Activated naive CD8-positive, alpha-beta T cell treated with anti-CD3 and anti-CD28 coated beads, Interleukin-2, amount 50 U/mL, for 24 hours (primary cell): ENCODE data around the gene OSBPL5.

ENCODE experiments used
- ATAC-seq: fragments of 150-1000 bp; cut with Tn5 transposase; one replicate; pipeline ENCODE4 v1.10.0; 2021
- DNase-seq: peaks from one replicate; pipeline ENCODE4 v3.0.0; 2021
- H3K27ac Mint-ChIP-seq: one replicate; pipeline ENCODE4 v1.8.0; 2021; ENCODE audit warnings: mild to moderate bottlenecking, mixed read lengths
- H3K27me3 Mint-ChIP-seq: one replicate; pipeline ENCODE4 v1.8.0; 2021; ENCODE audit warnings: mixed read lengths
- H3K36me3 Mint-ChIP-seq: one replicate; pipeline ENCODE4 v1.8.0; 2021; ENCODE audit warnings: low read depth, mixed read lengths
- H3K4me1 Mint-ChIP-seq: one replicate; pipeline ENCODE4 v1.8.0; 2021; ENCODE audit warnings: mixed read lengths
- H3K4me3 Mint-ChIP-seq: one replicate; pipeline ENCODE4 v1.8.0; 2021; ENCODE audit warnings: mild to moderate bottlenecking, moderate library complexity, mixed read lengths
- H3K9me3 Mint-ChIP-seq: one replicate; pipeline ENCODE4 v1.8.0; 2021; ENCODE audit warnings: mixed read lengths

The OSBPL5 gene

GRCh38 chr11:3094223-3094824, 70.8 kb downstream of the OSBPL5 start:
- Mint-ChIP-seq H3K9me3 (no peaks in the 10 kb centered on the region), H3K27ac (no peak overlapping the region), H3K27me3 (no peaks in the 10 kb centered on the region), H3K36me3 (peaks cover 3% of the 10 kb centered on the region), H3K4me1 (peaks cover 5% of the 10 kb centered on the region), H3K4me3 (no peak overlapping the region)
- no peak for ATAC-seq
- DNase-seq: no peak

DNA sequence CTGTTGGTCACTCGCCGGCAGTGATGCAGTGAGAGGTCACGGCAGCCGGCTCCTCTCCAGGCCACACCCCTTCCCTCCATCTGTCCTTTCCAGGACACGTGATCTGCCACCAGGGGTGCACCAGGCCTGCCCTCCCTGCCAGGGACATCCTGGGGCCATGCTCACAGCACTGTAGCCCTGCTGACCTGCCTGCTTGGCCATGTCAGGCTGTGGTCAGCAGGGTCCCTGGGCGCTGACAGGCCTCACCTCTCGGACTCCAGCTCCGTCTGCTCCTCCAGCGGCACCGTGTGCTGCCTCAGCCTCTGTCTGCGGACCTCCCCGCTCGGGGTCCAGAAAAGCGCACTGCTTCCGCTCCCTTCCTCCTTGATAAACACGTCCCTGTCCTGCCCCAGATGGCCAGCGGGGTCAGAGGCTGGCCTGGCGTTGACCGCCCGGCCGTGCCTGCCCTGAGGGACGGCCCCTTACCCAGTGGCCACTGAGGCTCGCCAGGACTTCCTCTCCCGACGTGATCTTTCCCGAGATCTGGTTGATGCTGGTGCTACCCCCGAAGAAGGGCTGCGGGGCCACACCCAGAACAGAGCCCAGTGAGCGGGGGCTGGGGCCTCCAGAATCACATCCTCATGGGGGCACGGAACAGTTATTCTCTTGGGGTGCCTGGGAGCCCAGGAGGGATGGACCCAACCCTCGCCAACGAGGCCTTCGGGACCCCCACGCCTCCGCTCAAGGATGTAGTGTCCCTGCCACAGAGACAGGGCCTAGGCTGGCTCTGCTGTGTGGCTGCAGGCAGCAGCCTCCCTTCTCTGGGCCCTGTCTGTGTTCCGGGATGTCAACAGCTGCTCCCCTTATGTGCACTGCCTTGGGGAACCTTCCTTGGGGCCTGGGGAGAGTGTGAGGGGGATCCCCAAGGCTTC, 71.6 kb downstream of the OSBPL5 start:
- Mint-ChIP-seq H3K4me3 (no peak overlapping the region), H3K27ac (no peak overlapping the region), H3K4me1 (no peaks in the 10 kb centered on the region), H3K9me3 (no peaks in the 10 kb centered on the region), H3K27me3 (no peaks in the 10 kb centered on the region), H3K36me3 (peaks cover 3% of the 10 kb centered on the region)
- ATAC-seq (no peak), DNase-seq (no peak)

- no peaks in the 10 kb centered on the region for H3K27me3 Mint-ChIP-seq
- peaks cover 3% of the 10 kb centered on the region for H3K36me3 Mint-ChIP-seq
- no peak overlapping the region for H3K27ac Mint-ChIP-seq
- ATAC-seq (no peak), DNase-seq (no peak)
- no peaks in the 10 kb centered on the region for H3K9me3 Mint-ChIP-seq
- H3K4me3 Mint-ChIP-seq: no peak overlapping the region
- no peaks in the 10 kb centered on the region for H3K4me1 Mint-ChIP-seq
Observed at GRCh38 chr11:3092603-3093141, 72.4 kb downstream of the OSBPL5 start.

GRCh38 chr11:3091846-3092602, 73.1 kb downstream of the OSBPL5 start:
- no peak overlapping the region for H3K27ac Mint-ChIP-seq
- peak; percentile 61 for ATAC-seq
- no peaks in the 10 kb centered on the region for H3K27me3 Mint-ChIP-seq
- no peaks in the 10 kb centered on the region for H3K9me3 Mint-ChIP-seq
- no peaks in the 10 kb centered on the region for H3K4me1 Mint-ChIP-seq
- no peak overlapping the region for H3K4me3 Mint-ChIP-seq
- peak; percentile 75 for DNase-seq
- H3K36me3 Mint-ChIP-seq: peaks cover 3% of the 10 kb centered on the region

GRCh38 chr11:3091081-3091845, 73.8 kb downstream of the OSBPL5 start:
- Mint-ChIP-seq H3K4me3 (no peak overlapping the region), H3K27me3 (no peaks in the 10 kb centered on the region), H3K4me1 (no peaks in the 10 kb centered on the region), H3K27ac (no peak overlapping the region), H3K9me3 (no peaks in the 10 kb centered on the region), H3K36me3 (peaks cover 3% of the 10 kb centered on the region)
- ATAC-seq (no peak), DNase-seq (no peak)

GRCh38 chr11:3090096-3090901, 74.8 kb downstream of the OSBPL5 start:
- DNase-seq: no peak
- no peak for ATAC-seq
- Mint-ChIP-seq H3K9me3 (no peaks in the 10 kb centered on the region), H3K27me3 (no peaks in the 10 kb centered on the region), H3K27ac (no peak overlapping the region), H3K36me3 (no peaks in the 10 kb centered on the region), H3K4me1 (no peaks in the 10 kb centered on the region), H3K4me3 (no peak overlapping the region)

DNA sequence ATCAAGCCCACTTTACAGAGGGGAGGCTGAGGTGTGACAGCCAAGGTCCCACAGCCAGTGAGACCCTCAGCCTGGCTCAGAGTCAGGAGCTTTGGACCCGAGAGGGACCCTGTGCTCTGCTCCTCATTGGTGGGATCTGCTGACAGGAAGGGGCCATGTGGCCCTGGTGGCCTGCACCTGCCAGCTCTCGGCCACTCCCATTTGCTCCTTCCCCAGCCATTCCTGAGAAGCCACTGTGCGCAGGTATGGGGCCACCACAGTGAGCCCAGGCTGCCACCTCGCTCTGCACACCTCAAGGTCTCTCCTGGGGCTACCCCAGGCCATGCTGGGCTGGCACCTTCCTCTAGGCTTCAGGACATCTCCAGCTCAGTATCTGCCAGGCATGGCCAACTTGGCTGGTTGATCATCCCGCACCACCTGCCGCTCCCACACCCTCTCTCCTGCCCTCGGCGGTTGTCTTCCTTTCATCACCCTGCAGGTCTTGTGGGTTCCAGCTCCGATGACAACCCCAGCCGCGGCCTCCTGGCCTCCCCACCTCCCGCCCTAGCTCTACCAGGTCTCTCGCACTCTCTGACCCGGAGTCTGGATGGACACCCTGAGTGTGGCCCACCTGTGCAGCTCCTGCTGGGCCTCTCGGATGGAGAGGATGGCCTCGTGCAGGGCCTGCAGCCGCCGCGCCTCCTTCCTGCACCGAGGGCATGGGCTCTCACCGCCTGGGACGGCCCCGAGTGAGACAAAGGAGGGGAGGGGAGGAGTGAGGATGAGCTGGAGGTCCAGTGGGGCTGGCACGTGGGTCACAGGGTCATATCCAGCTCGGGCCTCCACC, 75.7 kb downstream of the OSBPL5 start:
- Mint-ChIP-seq H3K9me3 (no peaks in the 10 kb centered on the region), H3K4me3 (no peak overlapping the region), H3K4me1 (no peaks in the 10 kb centered on the region), H3K36me3 (no peaks in the 10 kb centered on the region), H3K27ac (no peak overlapping the region), H3K27me3 (no peaks in the 10 kb centered on the region)
- ATAC-seq (no peak), DNase-seq (no peak)

DNA sequence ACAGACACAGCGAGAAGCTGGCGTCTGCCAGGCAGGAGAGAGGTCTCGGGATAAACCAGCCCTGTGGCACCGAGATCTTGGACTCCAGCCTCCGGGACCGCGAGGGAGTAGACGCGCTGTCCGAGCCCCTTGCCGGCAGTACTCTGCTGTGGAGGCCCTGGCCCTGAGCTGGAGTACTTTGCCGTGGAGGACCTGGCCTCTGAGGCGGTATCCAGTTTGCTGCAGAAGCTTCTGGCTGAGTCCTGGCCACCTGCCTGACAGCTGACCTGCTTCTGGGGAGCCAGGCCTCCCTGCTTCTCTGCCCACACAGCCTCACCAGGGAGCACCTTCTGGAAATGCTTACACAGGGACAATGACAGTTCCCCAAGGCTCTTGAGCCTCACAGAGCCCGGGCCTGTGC, 76.3 kb downstream of the OSBPL5 start:
- H3K4me3 Mint-ChIP-seq: no peak overlapping the region
- no peaks in the 10 kb centered on the region for H3K9me3 Mint-ChIP-seq
- H3K27me3 Mint-ChIP-seq: no peaks in the 10 kb centered on the region
- H3K27ac Mint-ChIP-seq: no peak overlapping the region
- no peaks in the 10 kb centered on the region for H3K4me1 Mint-ChIP-seq
- H3K36me3 Mint-ChIP-seq: no peaks in the 10 kb centered on the region
- ATAC-seq (no peak), DNase-seq (no peak)

DNA sequence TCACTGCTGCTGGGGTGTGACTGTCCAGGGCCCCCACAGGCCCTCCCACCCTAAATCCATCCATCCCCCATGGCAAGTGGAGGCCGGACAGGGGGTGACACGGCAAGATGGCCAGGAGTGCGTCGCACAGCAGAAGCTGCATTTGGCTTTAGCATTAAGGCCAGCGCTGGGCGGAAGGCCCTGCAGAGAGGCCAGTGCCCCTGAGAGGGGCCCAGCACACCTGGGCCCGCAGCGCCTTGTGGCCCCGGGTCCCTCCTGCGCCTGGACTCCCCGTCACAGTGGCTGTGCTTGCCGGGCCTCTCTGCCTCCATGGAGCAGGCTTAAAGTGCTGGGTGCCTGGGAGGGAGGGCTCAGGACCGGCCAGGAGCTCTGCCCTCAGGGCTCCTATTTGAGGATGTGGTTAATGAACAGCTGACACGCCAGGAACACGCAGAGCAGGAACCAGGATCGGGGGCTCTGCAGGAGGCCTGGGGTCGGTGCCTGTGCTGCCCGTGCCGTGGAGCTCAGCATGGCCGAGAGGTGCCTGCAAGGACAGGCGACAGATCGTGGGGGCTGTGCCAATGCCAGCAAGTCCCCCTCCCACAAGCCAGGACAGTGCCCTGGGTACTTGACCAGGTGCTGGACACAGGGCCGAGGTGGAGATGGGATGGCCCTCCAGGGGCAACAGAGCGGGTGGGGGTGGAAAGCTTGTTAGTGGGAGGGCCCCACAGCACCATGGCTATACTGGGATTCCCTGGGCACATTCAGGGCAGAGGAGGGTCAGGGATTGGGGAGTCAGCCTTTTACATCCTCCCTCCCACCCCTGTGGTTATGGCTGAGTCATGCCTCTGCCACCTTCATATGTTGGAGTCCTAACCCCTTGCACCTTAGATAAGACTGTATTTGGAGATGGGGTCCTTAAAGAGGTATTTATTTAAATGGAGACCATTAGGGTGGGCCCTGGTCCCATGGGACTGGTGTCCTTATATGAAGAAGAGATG, 77.0 kb downstream of the OSBPL5 start:
- DNase-seq (no peak), ATAC-seq (no peak)
- Mint-ChIP-seq H3K27me3 (no peaks in the 10 kb centered on the region), H3K4me1 (no peaks in the 10 kb centered on the region), H3K36me3 (no peaks in the 10 kb centered on the region), H3K4me3 (no peak overlapping the region), H3K9me3 (no peaks in the 10 kb centered on the region), H3K27ac (no peak overlapping the region)

GRCh38 chr11:3087373-3087772, 77.7 kb downstream of the OSBPL5 start:
- ATAC-seq (no peak), DNase-seq (no peak)
- H3K27me3 Mint-ChIP-seq: no peaks in the 10 kb centered on the region
- no peak overlapping the region for H3K27ac Mint-ChIP-seq
- H3K4me3 Mint-ChIP-seq: no peak overlapping the region
- H3K36me3 Mint-ChIP-seq: no peaks in the 10 kb centered on the region
- no peaks in the 10 kb centered on the region for H3K9me3 Mint-ChIP-seq
- H3K4me1 Mint-ChIP-seq: no peaks in the 10 kb centered on the region

DNA sequence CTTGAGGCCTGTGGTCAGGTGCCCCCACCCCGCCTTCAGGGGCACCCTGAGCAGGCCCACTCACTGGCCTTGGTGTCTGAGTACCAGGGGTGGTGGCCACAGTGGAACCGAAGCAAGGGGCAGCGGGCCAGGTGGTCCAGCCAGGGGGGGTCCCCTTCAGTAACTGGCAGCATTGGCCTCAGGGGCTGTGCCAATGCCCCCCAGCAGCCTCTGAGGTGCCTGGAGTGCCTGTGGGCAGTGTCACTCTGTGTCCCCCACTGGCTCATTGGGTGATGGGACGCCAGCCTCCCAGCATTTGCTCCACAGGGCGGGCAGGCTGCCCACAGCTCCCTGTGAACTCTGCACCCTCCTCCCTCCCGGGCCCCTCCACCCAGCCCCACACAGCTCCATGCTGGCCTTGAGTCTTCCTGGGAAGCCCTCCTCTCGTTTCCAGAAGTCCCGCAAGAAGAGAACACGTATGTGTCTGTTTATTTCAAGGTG, 78.4 kb downstream of the OSBPL5 start:
- ATAC-seq: no peak
- Mint-ChIP-seq H3K27ac (no peak overlapping the region), H3K4me1 (no peaks in the 10 kb centered on the region), H3K9me3 (no peaks in the 10 kb centered on the region), H3K36me3 (no peaks in the 10 kb centered on the region), H3K4me3 (no peak overlapping the region), H3K27me3 (no peaks in the 10 kb centered on the region)
- no peak for DNase-seq

DNA sequence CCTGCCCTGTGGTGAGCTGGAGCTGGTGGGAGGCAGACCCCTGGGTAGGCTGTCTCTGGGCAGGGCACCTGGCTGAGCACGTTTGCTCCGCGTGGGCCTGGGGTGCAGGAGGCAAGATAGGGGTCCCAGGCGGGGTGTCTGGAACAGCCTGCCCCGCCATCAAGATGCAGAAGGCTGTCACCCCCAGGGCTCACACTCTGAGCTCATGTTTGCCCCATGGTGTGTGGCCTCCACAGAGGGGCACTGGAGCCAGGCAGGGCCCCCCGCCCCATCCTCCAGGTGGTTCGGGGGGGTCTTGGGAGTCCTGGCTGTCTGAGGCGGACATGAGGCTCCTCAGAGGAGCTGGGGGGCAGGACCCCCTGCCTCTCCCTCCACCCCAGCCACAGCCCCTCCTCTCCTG, 79.0 kb downstream of the OSBPL5 start:
- Mint-ChIP-seq H3K27ac (no peak overlapping the region), H3K36me3 (no peaks in the 10 kb centered on the region), H3K4me3 (no peak overlapping the region), H3K9me3 (no peaks in the 10 kb centered on the region), H3K4me1 (no peaks in the 10 kb centered on the region), H3K27me3 (no peaks in the 10 kb centered on the region)
- ATAC-seq: no peak
- no peak for DNase-seq
